HG02763 (cell line): ENCODE measurements around the gene PNPLA6.
"Not testable (repeated sequence)": the region's sequence is repeated elsewhere in the genome, so short reads cannot be mapped to it uniquely, and the experiment has no call there.

ENCODE experiments used
- ATAC-seq: cut with Tn5 transposase; IDR thresholded peaks from one replicate; pipeline ENCODE4 v1.9.1; 2021; ENCODE audit warnings: mild to moderate bottlenecking, moderate library complexity; ENCODE audit not compliant: unreplicated experiment

The PNPLA6 gene

DNA sequence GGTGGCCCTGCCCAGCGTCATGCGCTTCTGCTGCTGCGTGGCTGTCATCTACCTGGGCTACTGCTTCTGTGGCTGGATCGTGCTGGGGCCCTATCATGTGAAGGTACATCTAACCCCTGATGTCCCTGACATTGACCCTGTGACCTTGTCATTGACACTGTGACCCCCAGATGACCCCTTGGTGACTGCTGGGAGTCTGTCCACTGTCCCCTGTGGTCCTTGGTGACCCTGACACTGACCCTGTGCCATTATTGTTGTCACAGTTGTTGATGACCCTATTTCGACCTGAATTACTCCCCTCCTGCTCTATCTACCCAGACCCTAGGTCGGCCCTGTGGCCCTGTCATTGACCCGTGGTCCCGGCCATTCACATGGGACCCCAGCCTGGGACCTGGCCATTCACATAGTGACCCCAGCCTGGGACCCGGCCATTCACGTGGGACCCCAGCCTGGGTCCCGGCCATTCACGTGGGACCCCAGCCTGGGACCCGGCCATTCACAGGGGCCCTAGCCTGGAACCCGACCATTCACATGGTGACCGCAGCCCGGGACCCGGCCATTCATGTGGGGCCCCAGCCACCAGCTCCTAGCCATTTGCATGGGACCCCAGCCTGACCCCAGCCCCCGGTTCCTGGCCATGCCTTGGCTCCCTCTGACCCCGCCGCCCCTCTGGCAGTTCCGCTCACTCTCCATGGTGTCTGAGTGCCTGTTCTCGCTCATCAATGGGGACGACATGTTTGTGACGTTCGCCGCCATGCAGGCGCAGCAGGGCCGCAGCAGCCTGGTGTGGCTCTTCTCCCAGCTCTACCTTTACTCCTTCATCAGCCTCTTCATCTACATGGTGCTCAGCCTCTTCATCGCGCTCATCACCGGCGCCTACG lies 5.7 kb upstream of the PNPLA6 start:
- no peak for ATAC-seq

- ATAC-seq: no peak
Observed at GRCh38 chr19:7533281-7533885, 2.1 kb upstream of the PNPLA6 start.

DNA sequence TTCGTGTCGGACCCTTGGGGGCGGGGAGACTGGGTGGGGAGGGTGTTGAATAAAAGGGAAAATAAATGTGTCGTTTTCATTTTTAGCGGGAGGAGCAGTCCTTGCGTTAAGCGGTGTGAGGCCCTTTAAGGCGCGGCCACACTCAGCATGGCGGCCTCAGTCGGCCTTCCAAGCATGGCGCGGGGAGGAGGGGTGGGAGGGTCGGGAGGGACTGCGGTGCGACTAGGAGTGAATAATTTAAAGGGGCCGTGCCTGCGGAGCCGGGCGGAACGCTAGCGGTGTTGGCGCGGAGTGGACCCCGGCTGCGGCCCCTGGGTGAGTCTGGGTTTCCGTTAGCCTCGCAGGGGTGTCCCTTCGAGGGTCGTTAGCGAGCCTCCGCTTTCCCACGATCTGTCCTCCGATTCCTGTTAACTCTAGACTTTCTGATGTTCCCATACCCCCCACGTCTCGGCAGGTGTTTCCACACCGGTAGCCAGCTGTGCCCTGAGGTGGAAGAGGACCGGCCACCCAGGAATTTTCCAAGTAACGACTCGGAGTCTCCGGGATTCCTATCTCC lies 1.5 kb upstream of the PNPLA6 start:
- peak; percentile 39 for ATAC-seq

GRCh38 chr19:7534531-7535046 lies 928 bp upstream of the PNPLA6 start:
- ATAC-seq: no peak

GRCh38 chr19:7535998-7536695 lies 630 bp downstream of the PNPLA6 start:
- ATAC-seq: no peak

DNA sequence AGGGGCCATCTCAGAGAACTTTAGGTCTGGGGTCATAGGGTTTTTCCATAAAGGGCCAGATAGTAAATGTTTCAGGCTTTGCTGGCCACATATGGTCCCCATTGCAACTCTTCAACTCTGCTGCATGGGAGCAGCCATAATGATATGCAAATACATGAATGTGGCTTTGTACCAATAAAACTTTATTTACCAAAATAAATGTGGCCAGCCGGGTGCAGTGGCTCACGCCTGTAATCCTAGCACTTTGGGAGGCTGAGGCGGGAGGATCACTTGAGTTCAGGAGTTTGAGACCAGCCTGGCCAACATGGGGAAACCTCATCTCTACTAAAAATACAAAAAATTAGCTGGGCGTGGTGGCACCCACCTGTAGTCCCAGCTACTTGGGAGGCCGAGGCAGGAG lies 3.5 kb downstream of the PNPLA6 start:
- not testable (repeated sequence) for ATAC-seq

GRCh38 chr19:7539827-7540425 lies 4.4 kb downstream of the PNPLA6 start:
- ATAC-seq: no peak

GRCh38 chr19:7540761-7541474 lies 5.4 kb downstream of the PNPLA6 start:
- no peak for ATAC-seq

- no peak for ATAC-seq
Observed at GRCh38 chr19:7541475-7541824, 5.9 kb downstream of the PNPLA6 start.

- ATAC-seq: no peak
Observed at GRCh38 chr19:7541828-7542443, 6.4 kb downstream of the PNPLA6 start.

GRCh38 chr19:7542556-7543348 lies 7.2 kb downstream of the PNPLA6 start:
- no peak for ATAC-seq

DNA sequence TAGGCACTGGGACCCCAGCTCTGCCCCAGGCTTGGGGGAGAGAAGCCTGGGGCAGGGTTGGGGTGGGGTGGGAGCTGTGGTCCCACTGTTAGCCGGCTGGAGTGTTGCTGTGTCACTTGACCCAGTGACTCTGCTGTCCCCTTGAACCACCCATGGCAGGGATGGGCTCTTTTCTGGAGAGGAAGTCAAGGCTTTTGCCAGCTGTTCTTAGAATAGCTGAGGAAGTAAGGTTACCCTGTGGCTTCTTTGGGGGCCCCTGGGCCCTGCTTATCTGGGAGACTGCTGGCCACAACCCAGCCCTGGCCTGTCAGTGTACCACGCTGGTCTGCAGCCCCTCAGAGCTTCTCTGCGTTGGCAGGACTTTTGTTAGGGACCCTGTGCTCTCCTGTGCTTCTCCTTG lies 9.1 kb downstream of the PNPLA6 start:
- no peak for ATAC-seq

GRCh38 chr19:7545300-7545699 lies 9.8 kb downstream of the PNPLA6 start:
- no peak for ATAC-seq

DNA sequence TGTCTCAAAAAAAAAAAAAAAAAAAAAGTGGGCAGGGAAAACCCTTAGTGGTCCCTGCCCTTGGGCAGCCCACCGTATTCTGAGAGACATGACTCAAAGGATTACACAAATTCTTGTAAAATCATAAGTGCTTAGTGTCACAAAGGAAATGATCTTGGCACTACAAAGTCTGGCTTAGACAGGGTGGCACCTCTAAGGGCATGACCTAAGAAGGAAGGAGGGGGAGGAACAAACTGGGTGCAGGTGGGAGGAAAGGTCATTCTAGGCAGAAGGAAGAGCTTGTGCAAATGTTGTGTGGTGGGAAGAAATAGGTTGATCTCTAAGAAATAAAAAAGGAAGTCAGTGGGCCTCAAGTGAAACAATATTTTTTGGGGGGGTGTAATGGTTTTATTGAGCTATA lies 10.4 kb downstream of the PNPLA6 start:
- ATAC-seq: no peak

- no peak for ATAC-seq
Observed at GRCh38 chr19:7547159-7547558, 11.6 kb downstream of the PNPLA6 start.

- no peak for ATAC-seq
Observed at GRCh38 chr19:7549429-7550148, 14.1 kb downstream of the PNPLA6 start.

DNA sequence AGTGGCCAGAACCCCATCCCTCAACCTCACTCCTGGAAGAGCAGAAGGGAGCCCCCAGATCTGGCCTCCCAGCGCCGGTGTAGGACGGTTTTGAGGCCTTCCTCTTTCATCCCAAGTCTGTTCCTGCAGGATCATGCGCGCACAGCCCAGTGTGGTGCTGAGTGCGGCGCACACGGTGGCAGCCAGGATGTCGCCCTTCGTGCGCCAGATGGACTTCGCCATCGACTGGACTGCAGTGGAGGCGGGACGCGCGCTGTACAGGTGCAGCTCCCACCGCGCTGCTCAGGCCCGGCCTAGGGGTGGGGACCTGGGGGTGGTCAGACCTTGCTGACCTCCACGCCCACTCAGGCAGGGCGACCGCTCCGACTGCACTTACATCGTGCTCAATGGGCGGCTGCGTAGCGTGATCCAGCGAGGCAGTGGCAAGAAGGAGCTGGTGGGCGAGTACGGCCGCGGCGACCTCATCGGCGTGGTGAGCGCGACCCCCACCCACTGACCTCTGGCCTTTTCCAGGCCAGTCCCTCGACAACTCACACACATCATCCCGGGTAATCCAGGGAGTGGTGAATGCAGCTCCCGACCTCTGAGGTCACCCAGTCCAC lies 14.8 kb downstream of the PNPLA6 start:
- no peak for ATAC-seq
